Stimulated activated CD8-positive, alpha-beta memory T cell treated with anti-CD3 and anti-CD28 coated beads, Interleukin-4, amount 100 ng/mL, for 4 hours (primary cell): ENCODE measurements around the gene SEC22C.
"Not testable (repeated sequence)": the region's sequence is repeated elsewhere in the genome, so short reads cannot be mapped to it uniquely, and the experiment has no call there.

Experiments
- DNase-seq, 2 donors: peaks; one replicate each; pipeline ENCODE4 v3.0.0-alpha.2; 2020; ENCODE audit warnings: low read depth in 2 of 2, low spot score in 1 of 2

SEC22C gene

GRCh38 chr3:42581400-42581708, 413 bp downstream of the SEC22C start:
- no peak for DNase-seq

- DNase-seq, result not testable (repeated sequence)
These were observed 2.4 kb downstream of the SEC22C start for GRCh38 chr3:42579346-42579745.

GRCh38 chr3:42578054-42578453, 3.7 kb downstream of the SEC22C start:
- no peak for DNase-seq

GRCh38 chr3:42575137-42575741, 6.5 kb downstream of the SEC22C start:
- no peak for DNase-seq

GRCh38 chr3:42572278-42572677, 9.5 kb downstream of the SEC22C start:
- DNase-seq, result no peak

- DNase-seq, result no peak
These were observed 12.1 kb downstream of the SEC22C start for GRCh38 chr3:42569593-42570142.

GRCh38 chr3:42562047-42562907, 19.5 kb downstream of the SEC22C start:
- no peak for DNase-seq

GRCh38 chr3:42557854-42558253, 23.9 kb downstream of the SEC22C start:
- no peak for DNase-seq

- not testable (repeated sequence) for DNase-seq
These were observed 24.9 kb downstream of the SEC22C start for GRCh38 chr3:42556817-42557216.

GRCh38 chr3:42556089-42556632, 25.6 kb downstream of the SEC22C start:
- no peak for DNase-seq

GRCh38 chr3:42552830-42553229, 28.9 kb downstream of the SEC22C start:
- no peak for DNase-seq

GRCh38 chr3:42550250-42550649, 31.5 kb downstream of the SEC22C start:
- DNase-seq, result no peak

GRCh38 chr3:42549131-42549530, 32.6 kb downstream of the SEC22C start:
- DNase-seq, result no peak

- DNase-seq, result peak; percentile 20 to 56
These were observed 34.3 kb downstream of the SEC22C start for GRCh38 chr3:42547401-42547945.

GRCh38 chr3:42546691-42547213, 35.0 kb downstream of the SEC22C start:
- no peak for DNase-seq

- DNase-seq, result no peak
These were observed 36.4 kb downstream of the SEC22C start for GRCh38 chr3:42545284-42545900.

- DNase-seq, result no peak
These were observed 37.1 kb downstream of the SEC22C start for GRCh38 chr3:42544492-42545283.

- DNase-seq, result no peak
These were observed 40.7 kb downstream of the SEC22C start for GRCh38 chr3:42541079-42541478.

GRCh38 chr3:42539871-42540714, 41.7 kb downstream of the SEC22C start:
- peak; percentile 21 to 40 for DNase-seq
